ENCODE data around the gene CNTN5.

GRCh38 chr11:99791354-99791753, 770.6 kb downstream of the CNTN5 start:
- TF ChIP-seq EZH2 (IDR thresholded peaks at IDR 0.05) (no peak), POLR2AphosphoS5 (IDR thresholded peaks at IDR 0.05; ENCODE audit: borderline replicate concordance, low read depth, low read length) (no peak), FOXP2 (optimal IDR thresholded peaks at IDR 0.05; ENCODE audit: control extremely low read depth, extremely low read length, insufficient read depth) (no peak)
